ENCODE data around the gene CAVIN2. TPM values are rescaled to one million over a fixed set of nuclear protein-coding genes. Genes with fewer than 3 reads are reported as not detected.

CAVIN2 gene
- total and polyA plus RNA-seq, 12 donors, result 11.9 to 41.9 (median 26.3) TPM

GRCh38 chr2:191818133-191818532 lies 28.8 kb downstream of the CAVIN2 start:
- DNase-seq, result no peak
- Histone ChIP-seq H3K4me1 (replicated peaks in 1 of 2) (no peaks in the 10 kb centered on the region), H3K27me3 (no peaks in the 10 kb centered on the region), H3K4me3 (no peak overlapping the region), H3K27ac (no peak overlapping the region), H3K36me3 (replicated peaks in 1 of 2) (no peaks in the 10 kb centered on the region), H3K9me3 (replicated peaks in 1 of 3) (no peaks in the 10 kb centered on the region)
- intact Hi-C loops (cut with DNase I), result no loop called here
- 82 to 100% (median 96%) methylated on average over 1 of the region's 1 CpG for WGBS, 4 donors
- TF ChIP-seq, protein P1, sequence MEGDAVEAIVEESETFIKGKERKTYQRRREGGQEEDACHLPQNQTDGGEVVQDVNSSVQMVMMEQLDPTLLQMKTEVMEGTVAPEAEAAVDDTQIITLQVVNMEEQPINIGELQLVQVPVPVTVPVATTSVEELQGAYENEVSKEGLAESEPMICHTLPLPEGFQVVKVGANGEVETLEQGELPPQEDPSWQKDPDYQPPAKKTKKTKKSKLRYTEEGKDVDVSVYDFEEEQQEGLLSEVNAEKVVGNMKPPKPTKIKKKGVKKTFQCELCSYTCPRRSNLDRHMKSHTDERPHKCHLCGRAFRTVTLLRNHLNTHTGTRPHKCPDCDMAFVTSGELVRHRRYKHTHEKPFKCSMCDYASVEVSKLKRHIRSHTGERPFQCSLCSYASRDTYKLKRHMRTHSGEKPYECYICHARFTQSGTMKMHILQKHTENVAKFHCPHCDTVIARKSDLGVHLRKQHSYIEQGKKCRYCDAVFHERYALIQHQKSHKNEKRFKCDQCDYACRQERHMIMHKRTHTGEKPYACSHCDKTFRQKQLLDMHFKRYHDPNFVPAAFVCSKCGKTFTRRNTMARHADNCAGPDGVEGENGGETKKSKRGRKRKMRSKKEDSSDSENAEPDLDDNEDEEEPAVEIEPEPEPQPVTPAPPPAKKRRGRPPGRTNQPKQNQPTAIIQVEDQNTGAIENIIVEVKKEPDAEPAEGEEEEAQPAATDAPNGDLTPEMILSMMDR (IDR thresholded peaks at IDR 0.05), result no peak

DNA sequence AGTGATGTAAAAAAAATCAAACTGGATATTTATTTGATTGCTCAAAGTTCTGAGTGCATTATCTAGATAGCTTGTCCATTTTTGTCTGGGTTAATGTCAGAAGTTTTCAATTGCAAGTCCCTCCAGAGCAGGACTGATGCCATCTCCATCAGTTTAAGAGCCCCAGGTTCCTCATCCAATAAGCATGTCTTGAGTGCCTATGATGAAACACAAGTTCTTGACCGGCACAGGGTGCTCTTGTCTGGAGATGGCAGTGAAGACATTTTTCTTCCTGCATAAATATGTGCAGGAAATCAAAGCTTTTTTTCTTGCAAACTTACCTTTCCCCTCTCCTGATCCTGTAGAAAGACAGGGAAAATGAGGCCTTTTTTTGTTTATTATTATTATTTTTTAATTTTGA lies 31.9 kb downstream of the CAVIN2 start:
- TF ChIP-seq, protein P1 (IDR thresholded peaks at IDR 0.05), result no peak
- Histone ChIP-seq H3K27me3 (no peaks in the 10 kb centered on the region), H3K4me3 (no peak overlapping the region), H3K36me3 (replicated peaks in 1 of 2) (no peaks in the 10 kb centered on the region), H3K27ac (no peak overlapping the region), H3K4me1 (replicated peaks in 1 of 2) (no peaks in the 10 kb centered on the region), H3K9me3 (replicated peaks in 1 of 3) (no peaks in the 10 kb centered on the region)
- intact Hi-C loops (cut with DNase I), result no loop called here
- no peak for DNase-seq
- 83 to 91% (median 91%) methylated on average over 1 of the region's 1 CpG for WGBS, 4 donors

DNA sequence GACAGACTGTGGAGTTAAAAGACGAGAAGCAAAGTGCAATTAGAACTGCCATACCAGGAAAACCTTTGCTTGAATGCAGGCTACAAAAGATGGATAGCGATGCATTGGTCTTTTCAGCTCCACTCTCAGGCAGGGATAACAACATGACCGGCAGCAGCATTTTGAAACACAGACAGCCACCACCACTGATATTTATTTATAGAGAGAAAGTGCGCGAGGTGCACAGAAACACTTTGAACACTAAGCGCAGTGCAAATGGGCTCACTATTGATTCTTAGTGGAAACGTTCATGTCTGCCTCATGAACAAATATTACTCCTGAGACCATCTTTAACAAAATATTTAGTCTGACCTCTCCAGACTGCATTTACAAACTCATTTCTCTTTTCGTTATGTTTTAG lies 32.9 kb downstream of the CAVIN2 start:
- no peaks in the 10 kb centered on the region for H3K27me3 ChIP-seq
- WGBS, 4 donors, result 83 to 86% (median 84%) methylated on average over 8 of the region's 8 CpGs
- DNase-seq, result no peak
- no peaks in the 10 kb centered on the region for H3K36me3 ChIP-seq (replicated peaks in 1 of 2)
- H3K4me1 ChIP-seq (replicated peaks in 1 of 2), result no peaks in the 10 kb centered on the region
- TF ChIP-seq, protein P1 (IDR thresholded peaks at IDR 0.05), result no peak
- no peak for TF ChIP-seq POLR2A (IDR thresholded peaks at IDR 0.05)
- intact Hi-C loops (cut with DNase I), result loop anchor here (5.0 kb wide), 1 partner anchor 348 kb away; no protein-coding TSS in a partner anchor
- H3K27ac ChIP-seq, result no peak overlapping the region
- no peaks in the 10 kb centered on the region for H3K9me3 ChIP-seq (replicated peaks in 1 of 3)
- H3K4me3 ChIP-seq, result no peak overlapping the region

DNA sequence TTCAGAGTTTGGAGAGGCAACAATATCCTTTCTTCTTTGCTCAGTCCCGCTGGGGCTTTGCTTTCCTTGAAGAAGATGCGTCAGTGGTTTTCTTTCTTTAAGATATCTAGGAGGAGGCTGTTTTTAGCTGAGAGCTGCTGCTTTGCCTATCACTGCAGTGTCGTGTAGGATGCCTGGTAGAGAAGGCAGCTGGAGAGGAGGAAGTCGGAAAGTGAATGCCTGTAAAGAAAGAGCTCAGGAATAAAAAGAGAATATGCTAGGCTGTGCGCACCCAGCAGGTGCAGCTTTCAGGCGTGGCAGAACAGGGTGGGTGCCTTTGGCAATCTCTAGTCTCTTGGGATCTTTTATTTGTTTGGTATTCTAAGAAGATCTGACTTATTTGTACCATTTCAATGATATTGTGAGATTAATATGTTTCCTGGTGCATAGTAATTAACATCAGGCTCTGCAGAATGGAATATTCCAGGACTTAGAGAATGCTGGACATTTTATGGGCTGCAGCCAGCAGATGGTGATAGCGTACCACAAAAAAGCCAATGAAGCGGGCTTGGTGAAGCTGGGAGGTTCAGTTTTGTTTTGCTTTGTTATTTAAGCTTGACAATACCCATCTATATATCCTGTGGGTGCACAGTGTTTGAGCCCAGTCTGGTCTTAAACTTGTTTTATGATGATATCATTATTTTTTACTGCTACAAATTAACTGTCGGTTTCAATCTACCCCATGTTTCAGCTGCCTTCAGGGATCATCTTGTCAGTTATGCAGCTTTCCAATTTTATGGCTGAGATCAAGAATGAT lies 34.9 kb downstream of the CAVIN2 start:
- H3K27me3 ChIP-seq, result no peaks in the 10 kb centered on the region
- H3K4me1 ChIP-seq (replicated peaks in 1 of 2), result no peaks in the 10 kb centered on the region
- no peak overlapping the region for H3K4me3 ChIP-seq
- TF ChIP-seq, protein P1 (IDR thresholded peaks at IDR 0.05), result peak; percentile 63 to 85 (median 82)
- TF ChIP-seq POLR2A (IDR thresholded peaks at IDR 0.05), result no peak
- no peak overlapping the region for H3K27ac ChIP-seq
- no peaks in the 10 kb centered on the region for H3K9me3 ChIP-seq (replicated peaks in 1 of 3)
- 39 to 44% (median 41%) methylated on average over 9 of the region's 9 CpGs for WGBS, 4 donors
- DNase-seq, result peak; percentile 35 to 88 (median 61)
- intact Hi-C loops (cut with DNase I), result loop anchor here (5.0 kb wide), 1 partner anchor 350 kb away; no protein-coding TSS in a partner anchor
- no peaks in the 10 kb centered on the region for H3K36me3 ChIP-seq (replicated peaks in 1 of 2)
